Neural crest cell (in vitro differentiated cells): ENCODE data around the gene TFIP11. TPM values are rescaled to one million over a fixed set of nuclear protein-coding genes. Genes with fewer than 3 reads are reported as not detected.
A peak's percentile ranks its signal among the peaks of the same experiment; 100 is the strongest.
"Not testable (repeated sequence)": the region's sequence is repeated elsewhere in the genome, so short reads cannot be mapped to it uniquely, and the experiment has no call there.

ENCODE experiments used
- DNase-seq: peaks from one replicate; pipeline ENCODE4 v3.0.0; 2021; ENCODE audit warnings: low read depth, mixed read lengths, low spot score
- H3K27ac Mint-ChIP-seq: one replicate; pipeline ENCODE4 v1.8.0; 2021; ENCODE audit warnings: mild to moderate bottlenecking, mixed read lengths; ENCODE audit not compliant: unreplicated experiment
- H3K27me3 Mint-ChIP-seq: 2 replicates; pipeline ENCODE4 v1.8.0; 2021; ENCODE audit warnings: low read depth, mild to moderate bottlenecking, mixed read lengths
- H3K36me3 Mint-ChIP-seq: 2 replicates; pipeline ENCODE4 v1.8.0; 2021; ENCODE audit warnings: low read depth, mild to moderate bottlenecking, mixed read lengths
- H3K4me1 Mint-ChIP-seq: 2 replicates; pipeline ENCODE4 v1.8.0; 2021; ENCODE audit warnings: mixed read lengths
- H3K4me3 Mint-ChIP-seq: one replicate; pipeline ENCODE4 v1.8.0; 2021; ENCODE audit warnings: mild to moderate bottlenecking, mixed read lengths
- H3K9me3 Mint-ChIP-seq: 2 replicates; pipeline ENCODE4 v1.8.0; 2021; ENCODE audit warnings: mixed read lengths
- total RNA-seq: library from RNA; stranded (reverse); gene quantifications from 2 replicates; pipeline ENCODE4 v1.2.1, GENCODE V29; 2021
- TF ChIP-seq, protein P1 (sequence below): fragments of 200-600 bp; sonication (generic); conservative IDR thresholded peaks from 2 replicates; pipeline ENCODE4 v1.5.0; 2021; ENCODE audit warnings: antibody characterized with exemption, mild to moderate bottlenecking

The TFIP11 gene
- total RNA-seq, 1 donor from 2014 or later = 33.6 TPM

- no peaks in the 10 kb centered on the region for H3K36me3 Mint-ChIP-seq
- no peak for DNase-seq
- H3K27ac Mint-ChIP-seq = no peak overlapping the region
- H3K27me3 Mint-ChIP-seq = no peaks in the 10 kb centered on the region
- H3K4me1 Mint-ChIP-seq = no peaks in the 10 kb centered on the region
- TF ChIP-seq, protein P1, sequence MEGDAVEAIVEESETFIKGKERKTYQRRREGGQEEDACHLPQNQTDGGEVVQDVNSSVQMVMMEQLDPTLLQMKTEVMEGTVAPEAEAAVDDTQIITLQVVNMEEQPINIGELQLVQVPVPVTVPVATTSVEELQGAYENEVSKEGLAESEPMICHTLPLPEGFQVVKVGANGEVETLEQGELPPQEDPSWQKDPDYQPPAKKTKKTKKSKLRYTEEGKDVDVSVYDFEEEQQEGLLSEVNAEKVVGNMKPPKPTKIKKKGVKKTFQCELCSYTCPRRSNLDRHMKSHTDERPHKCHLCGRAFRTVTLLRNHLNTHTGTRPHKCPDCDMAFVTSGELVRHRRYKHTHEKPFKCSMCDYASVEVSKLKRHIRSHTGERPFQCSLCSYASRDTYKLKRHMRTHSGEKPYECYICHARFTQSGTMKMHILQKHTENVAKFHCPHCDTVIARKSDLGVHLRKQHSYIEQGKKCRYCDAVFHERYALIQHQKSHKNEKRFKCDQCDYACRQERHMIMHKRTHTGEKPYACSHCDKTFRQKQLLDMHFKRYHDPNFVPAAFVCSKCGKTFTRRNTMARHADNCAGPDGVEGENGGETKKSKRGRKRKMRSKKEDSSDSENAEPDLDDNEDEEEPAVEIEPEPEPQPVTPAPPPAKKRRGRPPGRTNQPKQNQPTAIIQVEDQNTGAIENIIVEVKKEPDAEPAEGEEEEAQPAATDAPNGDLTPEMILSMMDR = no peak
- H3K9me3 Mint-ChIP-seq = no peaks in the 10 kb centered on the region
- H3K4me3 Mint-ChIP-seq = no peak overlapping the region
Observed at GRCh38 chr22:26535603-26535908, 23.3 kb upstream of the TFIP11 start.

- no peaks in the 10 kb centered on the region for H3K4me1 Mint-ChIP-seq
- H3K27ac Mint-ChIP-seq = no peak overlapping the region
- TF ChIP-seq, protein P1 = no peak
- no peaks in the 10 kb centered on the region for H3K9me3 Mint-ChIP-seq
- H3K36me3 Mint-ChIP-seq = no peaks in the 10 kb centered on the region
- DNase-seq = no peak
- H3K27me3 Mint-ChIP-seq = no peaks in the 10 kb centered on the region
- H3K4me3 Mint-ChIP-seq = no peak overlapping the region
Observed at GRCh38 chr22:26534874-26535602, 22.8 kb upstream of the TFIP11 start.

DNA sequence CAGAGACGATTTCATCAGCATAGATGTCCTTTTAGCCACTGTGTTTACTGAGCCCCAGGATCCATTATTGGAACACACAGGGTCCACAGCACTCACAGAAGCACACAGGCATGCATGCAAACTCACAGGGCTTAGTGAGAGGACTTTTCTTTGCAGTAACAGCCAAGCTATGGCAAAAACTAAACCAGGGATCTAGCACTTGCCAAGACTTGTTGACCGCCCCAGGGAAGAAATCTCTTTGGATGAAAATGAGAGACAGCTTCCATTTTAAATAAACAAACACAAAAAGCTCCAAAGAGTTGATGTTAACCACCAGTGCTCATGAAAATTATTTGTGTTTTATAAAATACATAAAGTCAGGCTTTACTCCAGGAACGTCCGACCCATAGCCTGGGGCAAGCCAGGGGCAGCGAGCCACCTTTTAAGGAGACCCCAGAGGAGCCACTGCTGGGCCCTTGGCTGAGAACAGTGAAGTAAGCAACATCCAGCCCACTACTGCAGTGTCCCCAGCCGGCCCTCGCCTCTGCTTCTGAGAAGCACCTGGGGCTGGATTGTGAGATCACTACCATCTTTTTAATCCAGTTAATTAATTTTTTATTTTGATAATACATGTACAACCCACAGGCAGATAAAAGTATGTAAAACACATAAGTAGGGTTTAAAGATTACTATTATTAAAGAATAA lies 22.0 kb upstream of the TFIP11 start:
- no peaks in the 10 kb centered on the region for H3K4me1 Mint-ChIP-seq
- no peaks in the 10 kb centered on the region for H3K27me3 Mint-ChIP-seq
- H3K27ac Mint-ChIP-seq = no peak overlapping the region
- no peaks in the 10 kb centered on the region for H3K36me3 Mint-ChIP-seq
- H3K9me3 Mint-ChIP-seq = no peaks in the 10 kb centered on the region
- no peak for DNase-seq
- TF ChIP-seq, protein P1 = no peak
- no peak overlapping the region for H3K4me3 Mint-ChIP-seq

GRCh38 chr22:26529345-26529744 lies 17.1 kb upstream of the TFIP11 start:
- no peaks in the 10 kb centered on the region for H3K9me3 Mint-ChIP-seq
- no peaks in the 10 kb centered on the region for H3K4me1 Mint-ChIP-seq
- no peaks in the 10 kb centered on the region for H3K36me3 Mint-ChIP-seq
- H3K27ac Mint-ChIP-seq = peak overlapping the region; percentile 19
- H3K4me3 Mint-ChIP-seq = no peak overlapping the region
- DNase-seq = no peak
- TF ChIP-seq, protein P1 = no peak
- no peaks in the 10 kb centered on the region for H3K27me3 Mint-ChIP-seq

GRCh38 chr22:26528518-26528917 lies 16.2 kb upstream of the TFIP11 start:
- not testable (repeated sequence) for H3K4me3 Mint-ChIP-seq, H3K27me3 Mint-ChIP-seq, DNase-seq, H3K27ac Mint-ChIP-seq, H3K36me3 Mint-ChIP-seq, H3K4me1 Mint-ChIP-seq, H3K9me3 Mint-ChIP-seq
